Progenitor cell of endocrine pancreas (in vitro differentiated cells): ENCODE results near the gene HIKESHI. TPM values are rescaled to one million over a fixed set of nuclear protein-coding genes. Genes with fewer than 3 reads are reported as not detected.
"Not testable (repeated sequence)": the region's sequence is repeated elsewhere in the genome, so short reads cannot be mapped to it uniquely, and the experiment has no call there.

Source experiments
- DNase-seq: peaks from one replicate; pipeline ENCODE4 v3.0.0; 2021; ENCODE audit warnings: low spot score; ENCODE audit not compliant: unreplicated experiment
- H3K27ac Mint-ChIP-seq: 2 replicates; pipeline ENCODE4 v1.8.0; 2021; ENCODE audit warnings: mild to moderate bottlenecking, moderate library complexity, mixed read lengths
- H3K27me3 Mint-ChIP-seq: 2 replicates; pipeline ENCODE4 v1.8.0; 2021; ENCODE audit warnings: mixed read lengths
- H3K36me3 Mint-ChIP-seq: 2 replicates; pipeline ENCODE4 v1.8.0; 2022; ENCODE audit warnings: mixed read lengths; ENCODE audit not compliant: insufficient read depth
- H3K4me1 Mint-ChIP-seq: 2 replicates; pipeline ENCODE4 v1.8.0; 2021; ENCODE audit warnings: low read depth, mixed read lengths
- H3K4me3 Mint-ChIP-seq: 2 replicates; pipeline ENCODE4 v1.8.0; 2021; ENCODE audit warnings: low read depth, mild to moderate bottlenecking, moderate library complexity, mixed read lengths
- H3K9me3 Mint-ChIP-seq: 2 replicates; pipeline ENCODE4 v1.8.0; 2021; ENCODE audit warnings: low read depth, mixed read lengths
- CTCF ChIP-seq: fragments of 200-600 bp; sonication (generic); IDR thresholded peaks from one replicate; pipeline ENCODE4 v1.5.0; 2021; ENCODE audit warnings: antibody characterized with exemption, mild to moderate bottlenecking; ENCODE audit not compliant: unreplicated experiment
- total RNA-seq: library from RNA; stranded (reverse); gene quantifications from 2 replicates; pipeline ENCODE4 v1.2.1, GENCODE V29; 2021

Gene HIKESHI
- total RNA-seq, 1 donor from 2014 or later = 50.8 TPM

GRCh38 chr11:86355256-86355655 is 53.2 kb downstream of the HIKESHI start:
- H3K4me3 Mint-ChIP-seq = no peak overlapping the region
- no peaks in the 10 kb centered on the region for H3K9me3 Mint-ChIP-seq
- TF ChIP-seq CTCF = no peak
- no peak overlapping the region for H3K27ac Mint-ChIP-seq
- DNase-seq = no peak
- H3K36me3 Mint-ChIP-seq = peaks cover 2% of the 10 kb centered on the region
- H3K4me1 Mint-ChIP-seq = peaks cover 13% of the 10 kb centered on the region
- H3K27me3 Mint-ChIP-seq = peaks cover 2% of the 10 kb centered on the region

GRCh38 chr11:86357412-86357811 is 55.4 kb downstream of the HIKESHI start:
- not testable (repeated sequence) for H3K36me3 Mint-ChIP-seq, H3K9me3 Mint-ChIP-seq, DNase-seq, H3K4me3 Mint-ChIP-seq, H3K27me3 Mint-ChIP-seq, H3K27ac Mint-ChIP-seq
- H3K4me1 Mint-ChIP-seq = peaks cover 13% of the 10 kb centered on the region

- Mint-ChIP-seq H3K4me3 (no peak overlapping the region), H3K27me3 (peaks cover 2% of the 10 kb centered on the region), H3K36me3 (no peaks in the 10 kb centered on the region), H3K4me1 (peaks cover 13% of the 10 kb centered on the region), H3K9me3 (peaks cover 5% of the 10 kb centered on the region), H3K27ac (no peak overlapping the region)
- DNase-seq = no peak
- TF ChIP-seq CTCF = no peak
Measured at GRCh38 chr11:86358720-86359119, 56.7 kb downstream of the HIKESHI start.

- Mint-ChIP-seq H3K36me3 (no peaks in the 10 kb centered on the region), H3K4me3 (no peak overlapping the region), H3K27ac (no peak overlapping the region), H3K4me1 (peaks cover 13% of the 10 kb centered on the region), H3K27me3 (peaks cover 2% of the 10 kb centered on the region), H3K9me3 (peaks cover 10% of the 10 kb centered on the region)
- no peak for DNase-seq
- peak; percentile 24 for TF ChIP-seq CTCF
Measured at GRCh38 chr11:86360775-86361395, 58.8 kb downstream of the HIKESHI start.

- Mint-ChIP-seq H3K4me1 (peaks cover 8% of the 10 kb centered on the region), H3K9me3 (peaks cover 10% of the 10 kb centered on the region), H3K27me3 (no peaks in the 10 kb centered on the region), H3K27ac (no peak overlapping the region), H3K36me3 (no peaks in the 10 kb centered on the region), H3K4me3 (no peak overlapping the region)
- no peak for DNase-seq
- no peak for TF ChIP-seq CTCF
Measured at GRCh38 chr11:86363424-86363823, 61.4 kb downstream of the HIKESHI start.

GRCh38 chr11:86365546-86365945 is 63.5 kb downstream of the HIKESHI start:
- Mint-ChIP-seq H3K4me3 (no peak overlapping the region), H3K36me3 (no peaks in the 10 kb centered on the region), H3K9me3 (peaks cover 13% of the 10 kb centered on the region), H3K4me1 (peaks cover 1% of the 10 kb centered on the region), H3K27ac (no peak overlapping the region), H3K27me3 (no peaks in the 10 kb centered on the region)
- DNase-seq = no peak
- TF ChIP-seq CTCF = no peak
